AG04449 (cell line): ENCODE measurements around the gene PAAF1.

Experiments used
- CTCF ChIA-PET: fragments of 350-600 bp; formaldehyde crosslinking; extraction: SDS; loops from one replicate; lab custom pipeline; 2021; ENCODE audit warnings: antibody characterized with exemption; lab: Yijun Ruan, JAX
- POLR2A ChIA-PET: fragments of 400-600, 350-600 bp; formaldehyde crosslinking; extraction: SDS; loops from one replicate; lab custom pipeline; 2020; ENCODE audit warnings: antibody characterized with exemption, inconsistent platforms; lab: Yijun Ruan, JAX
- DNase-seq: peaks from one replicate; pipeline ENCODE4 v3.0.0-alpha.2; 2010; ENCODE audit warnings: low read depth, low spot score
- H3K4me3 ChIP-seq: 2 replicates; pipeline ENCODE4 v1.5.1; 2011; ENCODE audit warnings: low read depth, mild to moderate bottlenecking, control low read depth, low read length
- TF ChIP-seq, protein P1 (sequence below): IDR thresholded peaks from one replicate; pipeline ENCODE4 v1.5.1; 2011; ENCODE audit warnings: mild to moderate bottlenecking, moderate library complexity, low read length, control low read depth, inconsistent platforms; ENCODE audit not compliant: insufficient read depth; ENCODE audit errors: missing control alignments

The PAAF1 gene

GRCh38 chr11:73968356-73968966 lies 91.7 kb downstream of the PAAF1 start:
- ChIA-PET CTCF (interaction anchor here (9.1 kb wide), 1 partner anchor 9 kb away, joined by 105 read pairs; the partner anchor contains the start of gene UCP2), POLR2A (no interaction called here)
- H3K4me3 ChIP-seq: no peak overlapping the region
- no peak for DNase-seq
- TF ChIP-seq, protein P1, sequence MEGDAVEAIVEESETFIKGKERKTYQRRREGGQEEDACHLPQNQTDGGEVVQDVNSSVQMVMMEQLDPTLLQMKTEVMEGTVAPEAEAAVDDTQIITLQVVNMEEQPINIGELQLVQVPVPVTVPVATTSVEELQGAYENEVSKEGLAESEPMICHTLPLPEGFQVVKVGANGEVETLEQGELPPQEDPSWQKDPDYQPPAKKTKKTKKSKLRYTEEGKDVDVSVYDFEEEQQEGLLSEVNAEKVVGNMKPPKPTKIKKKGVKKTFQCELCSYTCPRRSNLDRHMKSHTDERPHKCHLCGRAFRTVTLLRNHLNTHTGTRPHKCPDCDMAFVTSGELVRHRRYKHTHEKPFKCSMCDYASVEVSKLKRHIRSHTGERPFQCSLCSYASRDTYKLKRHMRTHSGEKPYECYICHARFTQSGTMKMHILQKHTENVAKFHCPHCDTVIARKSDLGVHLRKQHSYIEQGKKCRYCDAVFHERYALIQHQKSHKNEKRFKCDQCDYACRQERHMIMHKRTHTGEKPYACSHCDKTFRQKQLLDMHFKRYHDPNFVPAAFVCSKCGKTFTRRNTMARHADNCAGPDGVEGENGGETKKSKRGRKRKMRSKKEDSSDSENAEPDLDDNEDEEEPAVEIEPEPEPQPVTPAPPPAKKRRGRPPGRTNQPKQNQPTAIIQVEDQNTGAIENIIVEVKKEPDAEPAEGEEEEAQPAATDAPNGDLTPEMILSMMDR: no peak

DNA sequence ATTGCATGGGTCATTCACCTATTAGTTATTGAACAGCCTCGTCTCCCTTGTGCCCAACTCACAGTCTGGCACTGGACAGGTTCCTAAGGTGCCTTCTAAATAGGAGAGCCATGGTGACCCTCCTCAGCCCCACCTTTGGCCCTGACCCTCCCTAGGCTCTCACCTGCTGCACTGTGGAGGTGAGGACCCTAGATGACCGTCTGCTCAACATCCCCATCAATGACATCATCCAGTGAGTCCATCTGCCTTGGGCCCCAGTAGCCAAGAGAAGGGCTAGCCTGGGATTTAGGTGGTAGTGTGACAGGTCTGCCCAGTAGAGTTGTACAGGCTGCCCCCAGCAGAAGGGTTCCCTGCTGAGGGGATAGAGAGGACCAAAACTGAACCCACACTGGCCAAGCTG lies 92.3 kb downstream of the PAAF1 start:
- TF ChIP-seq, protein P1: no peak
- DNase-seq: no peak
- ChIA-PET CTCF (interaction anchor here (9.1 kb wide), 1 partner anchor 8 kb away, joined by 105 read pairs; the partner anchor contains the start of gene UCP2), POLR2A (no interaction called here)
- H3K4me3 ChIP-seq: no peak overlapping the region

DNA sequence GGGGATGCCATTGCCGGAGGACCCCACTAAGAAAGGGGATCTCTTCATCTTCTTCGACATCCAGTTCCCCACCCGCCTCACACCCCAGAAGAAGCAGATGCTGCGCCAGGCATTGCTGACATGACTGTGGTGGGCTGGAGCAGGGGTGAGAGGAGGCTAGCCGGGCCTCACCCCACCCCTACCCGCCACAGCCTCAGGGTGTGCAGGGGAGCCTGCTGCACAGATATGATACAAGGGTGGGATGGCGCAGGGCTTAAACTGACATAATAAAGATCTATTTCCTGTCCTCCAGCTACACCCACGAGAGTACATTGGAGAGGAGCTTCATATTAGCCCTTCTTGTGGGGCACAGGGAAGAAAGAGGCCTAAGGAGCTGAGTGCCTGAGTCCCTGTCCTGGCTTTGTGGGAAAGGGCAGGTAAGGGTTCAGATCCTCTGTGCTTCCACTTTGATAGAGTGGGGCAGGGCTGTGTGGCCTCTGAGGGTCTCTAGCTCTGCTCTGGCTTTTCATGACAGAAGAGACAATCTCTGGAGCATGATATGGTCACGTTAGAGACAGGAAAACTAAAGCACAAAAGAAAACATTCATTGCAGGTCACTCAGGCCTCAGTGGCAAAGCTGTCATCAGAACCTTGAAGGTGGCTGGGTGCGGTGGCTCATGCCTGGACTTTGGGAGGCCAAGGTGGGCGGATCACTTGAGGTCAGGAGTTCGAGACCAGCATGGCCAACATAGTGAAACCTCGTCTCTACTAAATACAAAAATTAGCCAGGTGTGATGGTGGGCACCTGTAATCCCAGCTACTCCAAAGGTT lies 93.4 kb downstream of the PAAF1 start:
- no peak for DNase-seq
- POLR2A ChIA-PET: no interaction called here
- TF ChIP-seq, protein P1: no peak
- no peak overlapping the region for H3K4me3 ChIP-seq
- CTCF ChIA-PET: interaction anchor here (0.8 to 9.1 kb wide), 2 partner anchors 7 to 9 kb away, joined by 3 to 105 read pairs; partner anchors contain the start of gene UCP2

DNA sequence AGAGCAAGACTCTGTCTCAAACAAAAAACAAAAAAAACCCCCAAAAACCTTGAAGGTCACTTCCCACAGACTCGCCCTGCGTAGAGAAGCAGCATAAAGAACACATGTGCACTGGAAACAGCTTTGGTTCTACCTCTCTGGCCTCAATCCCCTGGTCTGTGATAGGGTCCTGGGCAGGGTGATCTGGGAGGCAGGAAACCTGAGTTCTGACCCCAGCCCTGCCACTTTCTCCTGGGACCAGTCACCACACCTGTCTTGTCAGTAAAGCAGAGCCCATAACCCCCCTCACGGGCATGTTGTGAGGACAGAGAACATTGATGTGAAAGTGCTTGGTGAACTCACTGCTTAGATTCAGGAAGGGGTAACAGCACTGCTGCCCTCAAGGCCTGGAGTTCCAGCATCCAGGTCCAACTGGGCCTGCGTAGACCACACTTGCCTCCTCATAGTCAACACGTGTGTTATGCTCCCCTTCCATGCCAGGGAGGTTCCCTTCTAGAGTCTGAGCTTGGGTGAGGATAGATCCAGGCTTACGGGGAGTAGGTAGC lies 94.4 kb downstream of the PAAF1 start:
- ChIA-PET CTCF (interaction anchor here (9.1 to 12.0 kb wide), 2 partner anchors 5 to 6 kb away, joined by 105 read pairs; partner anchors contain the start of gene UCP2), POLR2A (interaction anchor here (0.7 kb wide), 1 partner anchor 163 kb away, joined by 3 read pairs; no protein-coding TSS in a partner anchor)
- TF ChIP-seq, protein P1: no peak
- no peak for DNase-seq
- no peak overlapping the region for H3K4me3 ChIP-seq

GRCh38 chr11:73972187-73972586 lies 95.4 kb downstream of the PAAF1 start:
- TF ChIP-seq, protein P1: no peak
- ChIA-PET POLR2A (no interaction called here), CTCF (interaction anchor here (12.0 kb wide), 1 partner anchor 6 kb away, joined by 105 read pairs; no protein-coding TSS in a partner anchor)
- DNase-seq: no peak
- H3K4me3 ChIP-seq: no peak overlapping the region
